Endothelial cell of umbilical vein (primary cell): ENCODE results near the gene SGK1.

Experiments used
- CTCF ChIP-seq, 2 donors: IDR thresholded peaks; 1 replicate in 1 of 2; 2 replicates in 1 of 2; pipeline ENCODE4 v1.5.1; 2011; ENCODE audit warnings: low read length in 2 of 2, mild to moderate bottlenecking in 2 of 2, moderate library complexity in 2 of 2, control low read depth in 1 of 2, inconsistent platforms in 1 of 2, low read depth in 1 of 2; ENCODE audit not compliant: insufficient read depth in 1 of 2; ENCODE audit errors: extremely low read depth in 1 of 2
- EZH2 ChIP-seq: IDR thresholded peaks from 2 replicates; pipeline ENCODE4 v1.6.1; 2012; ENCODE audit warnings: borderline replicate concordance, low read depth, mild to moderate bottlenecking, moderate library complexity, low read length, inconsistent platforms; ENCODE audit not compliant: severe bottlenecking
- FOS ChIP-seq: IDR thresholded peaks from 2 replicates; pipeline ENCODE4 v1.6.1; 2011; ENCODE audit warnings: mild to moderate bottlenecking, low read length, moderate library complexity, borderline replicate concordance; ENCODE audit not compliant: insufficient read depth
- GATA2 ChIP-seq: IDR thresholded peaks from 2 replicates; pipeline ENCODE4 v1.7.0; 2011; ENCODE audit warnings: low read depth, mild to moderate bottlenecking, moderate library complexity, mixed read lengths, low read length; ENCODE audit not compliant: insufficient read length, insufficient read depth
- JUN ChIP-seq: IDR thresholded peaks from 2 replicates; pipeline ENCODE4 v1.6.1; 2011; ENCODE audit warnings: borderline replicate concordance, low read depth; ENCODE audit not compliant: insufficient read length, insufficient read depth
- MAX ChIP-seq: IDR thresholded peaks from 2 replicates; pipeline ENCODE4 v1.6.1; 2011; ENCODE audit not compliant: insufficient read depth, insufficient read length
- MYC ChIP-seq: IDR thresholded peaks from one replicate; pipeline ENCODE4 v1.6.1; 2011; ENCODE audit warnings: mild to moderate bottlenecking, low read depth, low read length
- POLR2A ChIP-seq: IDR thresholded peaks from 2 replicates; pipeline ENCODE4 v1.6.1; 2012; ENCODE audit warnings: low read depth, mild to moderate bottlenecking, control low read depth, low read length
- POLR2AphosphoS5 ChIP-seq: IDR thresholded peaks from 2 replicates; pipeline ENCODE4 v1.6.1; 2012; ENCODE audit warnings: low read depth, mild to moderate bottlenecking, control low read depth, low read length, moderate library complexity; ENCODE audit not compliant: insufficient read depth

- TF ChIP-seq POLR2A, result no peak
- TF ChIP-seq CTCF (IDR thresholded peaks at IDR 0.05; ENCODE audit: extremely low read depth in 1 of 2, insufficient read depth in 1 of 2, low read depth in 1 of 2, low read length in 2 of 2), result no peak
- no peak for TF ChIP-seq FOS
- no peak for TF ChIP-seq POLR2AphosphoS5
- TF ChIP-seq EZH2, result no peak
- TF ChIP-seq MYC, result no peak
- TF ChIP-seq MAX, result no peak
- TF ChIP-seq JUN, result no peak
- no peak for TF ChIP-seq GATA2
These were observed 72.9 kb downstream of the SGK1 start for GRCh38 chr6:134245041-134245440.
